ENCODE results near the gene GNGT2.

GNGT2 gene

GRCh38 chr17:49210158-49211029, at the start of gene GNGT2, which contains the start of gene ABI3:
TSS of gene GNGT2 (minus strand) at chr17:49210574. CDS start at chr17:49207422, 3,152 bp downstream.
TSS of gene ABI3 (plus strand) at chr17:49210707. CDS start at chr17:49210725, 18 bp downstream.
- H3K4me1 ChIP-seq (ENCODE audit: insufficient read depth, low read length, poor library complexity, severe bottlenecking) = peaks cover 59% of the 10 kb centered on the region
- H3K9me3 ChIP-seq (ENCODE audit: insufficient read depth, low read depth, low read length) = no peaks in the 10 kb centered on the region
- peak within 1 kb of the TSS; percentile 32 for H2AFZ ChIP-seq (ENCODE audit: low read length)
- H3K36me3 ChIP-seq (ENCODE audit: insufficient read depth, low read length) = no peaks in the 10 kb centered on the region
- H3K79me2 ChIP-seq (ENCODE audit: insufficient read depth, low read length) = peaks cover 47% of the 10 kb centered on the region
- H3K9me2 ChIP-seq (replicated peaks; ENCODE audit: low read depth, low read length) = no peaks in the 10 kb centered on the region
- peak within 1 kb of the TSS; percentile 97 for H3K4me2 ChIP-seq (ENCODE audit: low read depth, low read length, poor library complexity, severe bottlenecking)
- no peak for TF ChIP-seq EZH2phosphoT487 (IDR thresholded peaks at IDR 0.05; ENCODE audit: borderline replicate concordance)
- TF ChIP-seq CTCF (conservative IDR thresholded peaks at IDR 0.05; ENCODE audit: low read length) = no peak
- peak within 1 kb of the TSS; percentile 82 for H3K4me3 ChIP-seq (ENCODE audit: low read length, poor library complexity, severe bottlenecking)
- H3K27me3 ChIP-seq (ENCODE audit: insufficient read depth, low read length, poor library complexity, severe bottlenecking) = no peaks in the 10 kb centered on the region
- H4K20me1 ChIP-seq (ENCODE audit: insufficient read depth, low read length, poor library complexity, severe bottlenecking) = no peaks in the 10 kb centered on the region
- H3F3A ChIP-seq (ENCODE audit: low read depth) = no peaks in the 10 kb centered on the region
- peak within 1 kb of the TSS; percentile 83 for H3K9ac ChIP-seq (ENCODE audit: low read depth, low read length, poor library complexity, severe bottlenecking)

DNA sequence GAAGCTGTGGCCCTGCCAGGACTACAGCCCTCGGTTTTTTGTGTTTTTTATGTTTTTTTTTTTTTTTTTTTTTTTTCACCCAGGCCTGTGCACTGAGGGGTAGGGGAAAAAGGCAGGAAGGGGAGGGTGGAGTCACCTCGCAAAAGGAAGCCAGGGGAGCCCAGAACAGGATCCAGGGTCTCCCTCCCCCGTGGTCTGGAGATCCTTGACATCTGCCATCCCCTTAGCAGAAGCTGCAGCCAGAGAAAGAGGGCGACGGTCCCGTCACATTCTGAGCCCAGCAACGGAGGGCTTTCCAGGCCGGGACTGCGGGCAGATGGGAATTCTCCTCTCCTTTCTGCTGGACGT, 49.3 kb upstream of the GNGT2 start:
- H3K9me3 ChIP-seq (ENCODE audit: insufficient read depth, low read depth, low read length) = no peaks in the 10 kb centered on the region
- H3K4me2 ChIP-seq (ENCODE audit: low read depth, low read length, poor library complexity, severe bottlenecking) = peak overlapping the region; percentile 64
- H3K27me3 ChIP-seq (ENCODE audit: insufficient read depth, low read length, poor library complexity, severe bottlenecking) = no peaks in the 10 kb centered on the region
- no peaks in the 10 kb centered on the region for H3K79me2 ChIP-seq (ENCODE audit: insufficient read depth, low read length)
- H3K9ac ChIP-seq (ENCODE audit: low read depth, low read length, poor library complexity, severe bottlenecking) = peak overlapping the region; percentile 56
- no peaks in the 10 kb centered on the region for H3K9me2 ChIP-seq (replicated peaks; ENCODE audit: low read depth, low read length)
- no peaks in the 10 kb centered on the region for H4K20me1 ChIP-seq (ENCODE audit: insufficient read depth, low read length, poor library complexity, severe bottlenecking)
- no peaks in the 10 kb centered on the region for H3F3A ChIP-seq (ENCODE audit: low read depth)
- H3K4me3 ChIP-seq (ENCODE audit: low read length, poor library complexity, severe bottlenecking) = peak overlapping the region; percentile 71
- no peak for TF ChIP-seq EZH2phosphoT487 (IDR thresholded peaks at IDR 0.05; ENCODE audit: borderline replicate concordance)
- no peak for TF ChIP-seq CTCF (conservative IDR thresholded peaks at IDR 0.05; ENCODE audit: low read length)
- H3K36me3 ChIP-seq (ENCODE audit: insufficient read depth, low read length) = no peaks in the 10 kb centered on the region
- peaks cover 6% of the 10 kb centered on the region for H3K4me1 ChIP-seq (ENCODE audit: insufficient read depth, low read length, poor library complexity, severe bottlenecking)
- H2AFZ ChIP-seq (ENCODE audit: low read length) = peak overlapping the region; percentile 65

DNA sequence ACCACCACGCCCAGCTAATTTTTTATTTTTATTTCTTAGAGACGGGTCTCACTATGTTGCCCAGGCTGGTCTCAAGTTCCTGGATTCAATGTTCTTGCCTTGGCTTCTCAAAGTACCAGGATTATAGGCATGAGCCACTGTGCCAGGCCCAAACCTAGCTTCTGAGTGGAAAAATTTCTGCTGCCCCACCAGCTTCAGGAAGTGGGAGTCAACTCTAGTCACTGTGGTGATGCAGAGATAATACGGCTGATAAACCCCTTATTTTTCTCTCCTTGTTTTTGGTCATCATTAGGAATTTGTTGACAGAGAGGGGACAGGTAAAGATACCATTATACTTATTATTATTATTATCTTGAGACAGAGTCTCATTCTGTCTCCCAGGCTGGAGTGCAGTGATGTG, 48.0 kb upstream of the GNGT2 start:
- Histone ChIP-seq H2AFZ (ENCODE audit: low read length) (no peak overlapping the region), H3K4me3 (ENCODE audit: low read length, poor library complexity, severe bottlenecking) (no peak overlapping the region), H3F3A (ENCODE audit: low read depth) (no peaks in the 10 kb centered on the region), H3K9me2 (replicated peaks; ENCODE audit: low read depth, low read length) (no peaks in the 10 kb centered on the region), H3K27me3 (ENCODE audit: insufficient read depth, low read length, poor library complexity, severe bottlenecking) (no peaks in the 10 kb centered on the region), H3K79me2 (ENCODE audit: insufficient read depth, low read length) (no peaks in the 10 kb centered on the region), H3K4me1 (ENCODE audit: insufficient read depth, low read length, poor library complexity, severe bottlenecking) (peaks cover 6% of the 10 kb centered on the region), H3K36me3 (ENCODE audit: insufficient read depth, low read length) (no peaks in the 10 kb centered on the region), H3K4me2 (ENCODE audit: low read depth, low read length, poor library complexity, severe bottlenecking) (no peak overlapping the region), H3K9me3 (ENCODE audit: insufficient read depth, low read depth, low read length) (no peaks in the 10 kb centered on the region), H4K20me1 (ENCODE audit: insufficient read depth, low read length, poor library complexity, severe bottlenecking) (no peaks in the 10 kb centered on the region), H3K9ac (ENCODE audit: low read depth, low read length, poor library complexity, severe bottlenecking) (no peak overlapping the region)
- TF ChIP-seq CTCF (conservative IDR thresholded peaks at IDR 0.05; ENCODE audit: low read length) = no peak
- no peak for TF ChIP-seq EZH2phosphoT487 (IDR thresholded peaks at IDR 0.05; ENCODE audit: borderline replicate concordance)

All from Loucy (cell line).